ENCODE results near the gene PKM.
"Not testable (repeated sequence)": the region's sequence is repeated elsewhere in the genome, so short reads cannot be mapped to it uniquely, and the experiment has no call there.

Gene PKM

DNA sequence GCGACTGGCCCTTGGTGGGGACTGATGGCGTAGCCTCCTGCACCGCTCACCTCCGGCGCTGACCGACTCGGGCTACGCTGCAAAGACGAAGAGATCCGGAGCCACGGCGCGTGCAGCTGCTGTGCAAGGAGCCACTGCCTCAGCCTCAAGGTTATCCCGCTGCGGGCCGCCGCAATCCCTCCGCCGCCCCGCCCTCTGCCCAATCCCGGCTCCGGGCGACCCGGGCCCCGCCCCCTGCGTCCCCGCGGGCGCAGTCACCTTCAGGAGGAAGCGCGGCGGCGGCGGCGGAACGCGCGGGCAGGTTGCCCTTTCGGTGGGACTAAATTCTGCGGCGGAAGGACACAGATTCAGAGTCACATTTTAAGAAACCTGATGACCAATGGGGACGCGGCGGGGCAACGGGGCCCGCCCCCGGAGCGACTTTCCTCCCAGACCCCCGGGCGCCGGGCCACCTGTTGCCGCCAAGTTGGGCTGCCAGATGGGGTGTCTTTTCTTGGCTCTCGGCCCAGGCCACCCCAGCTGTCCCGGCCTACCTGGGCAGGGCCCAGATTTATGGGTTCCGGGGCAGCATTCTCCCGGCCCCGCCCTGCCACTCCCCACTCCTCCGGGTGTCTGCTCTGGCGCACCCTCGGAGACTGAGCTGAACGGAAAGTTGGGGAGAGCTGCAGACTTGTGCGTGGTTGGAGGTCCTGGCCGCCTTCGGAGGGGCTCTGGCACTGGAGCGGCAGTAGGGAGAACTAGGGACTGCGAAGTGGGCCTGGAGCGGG is at the start of gene PKM:
PKM (minus strand) TSS at position 125 of the 767 bp plus-strand sequence. CDS start 12,093 bp downstream, outside the sequence.
- peak; percentile 81 for DNase-seq

- DNase-seq, result no peak
Measured at GRCh38 chr15:72280751-72281150, 49.8 kb upstream of the PKM start.

DNA sequence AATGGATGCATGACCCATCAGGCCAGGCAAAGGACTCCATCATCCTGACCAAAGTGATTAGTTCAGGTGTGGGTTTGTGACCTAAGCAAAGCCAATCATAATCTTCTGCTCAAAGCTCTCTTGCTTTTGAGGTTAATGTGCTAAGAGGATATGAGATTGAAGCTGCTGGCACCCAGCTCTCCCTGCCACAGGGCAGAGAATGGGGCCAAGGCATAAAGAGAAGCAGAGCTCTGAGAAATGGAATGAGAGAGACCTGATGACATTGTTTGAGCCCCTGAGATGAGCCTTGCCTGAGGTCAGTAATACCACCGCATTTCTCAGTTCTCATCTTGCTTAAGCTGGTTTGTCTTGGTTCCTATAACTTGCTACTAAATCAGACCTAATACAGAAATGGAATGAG is 47.7 kb upstream of the PKM start:
- no peak for DNase-seq

DNA sequence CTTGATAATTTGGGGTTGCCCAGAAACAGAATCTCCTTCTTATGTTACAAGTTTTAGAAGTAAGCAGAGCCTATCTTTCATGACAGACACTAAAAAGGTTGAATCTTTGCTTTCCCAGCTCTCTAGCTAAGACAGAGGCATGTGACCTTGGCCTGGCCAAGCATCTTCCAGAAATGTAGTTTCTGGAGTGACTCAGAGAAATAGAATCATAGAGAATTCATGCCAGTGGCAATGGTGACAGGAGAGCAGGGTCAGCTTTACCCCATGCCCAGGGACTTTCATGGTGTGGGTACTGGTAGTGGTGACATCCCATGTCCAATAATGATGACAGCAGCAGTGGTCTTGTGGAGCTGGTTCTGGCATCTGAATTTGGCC is 45.3 kb upstream of the PKM start:
- DNase-seq, result no peak

GRCh38 chr15:72275635-72276325 is 44.8 kb upstream of the PKM start:
- DNase-seq, result not testable (repeated sequence)

DNA sequence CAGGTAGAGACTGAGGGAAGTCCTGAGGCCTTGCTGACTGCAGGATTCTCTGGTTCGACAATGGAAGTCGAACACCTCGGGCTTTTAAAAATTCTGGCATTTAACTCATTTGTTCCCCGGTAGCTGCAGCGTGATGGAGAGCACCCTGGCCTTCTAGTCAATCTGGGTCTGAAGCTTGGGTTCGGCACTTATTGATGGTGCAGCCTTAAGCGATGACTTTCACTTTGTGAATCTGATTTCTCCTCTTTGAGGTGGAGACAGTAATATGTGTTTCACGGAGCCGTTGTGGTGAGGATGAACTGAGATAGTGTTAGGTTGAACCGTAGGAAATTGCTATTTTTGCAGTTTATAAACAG is 42.0 kb upstream of the PKM start:
- no peak for DNase-seq

DNA sequence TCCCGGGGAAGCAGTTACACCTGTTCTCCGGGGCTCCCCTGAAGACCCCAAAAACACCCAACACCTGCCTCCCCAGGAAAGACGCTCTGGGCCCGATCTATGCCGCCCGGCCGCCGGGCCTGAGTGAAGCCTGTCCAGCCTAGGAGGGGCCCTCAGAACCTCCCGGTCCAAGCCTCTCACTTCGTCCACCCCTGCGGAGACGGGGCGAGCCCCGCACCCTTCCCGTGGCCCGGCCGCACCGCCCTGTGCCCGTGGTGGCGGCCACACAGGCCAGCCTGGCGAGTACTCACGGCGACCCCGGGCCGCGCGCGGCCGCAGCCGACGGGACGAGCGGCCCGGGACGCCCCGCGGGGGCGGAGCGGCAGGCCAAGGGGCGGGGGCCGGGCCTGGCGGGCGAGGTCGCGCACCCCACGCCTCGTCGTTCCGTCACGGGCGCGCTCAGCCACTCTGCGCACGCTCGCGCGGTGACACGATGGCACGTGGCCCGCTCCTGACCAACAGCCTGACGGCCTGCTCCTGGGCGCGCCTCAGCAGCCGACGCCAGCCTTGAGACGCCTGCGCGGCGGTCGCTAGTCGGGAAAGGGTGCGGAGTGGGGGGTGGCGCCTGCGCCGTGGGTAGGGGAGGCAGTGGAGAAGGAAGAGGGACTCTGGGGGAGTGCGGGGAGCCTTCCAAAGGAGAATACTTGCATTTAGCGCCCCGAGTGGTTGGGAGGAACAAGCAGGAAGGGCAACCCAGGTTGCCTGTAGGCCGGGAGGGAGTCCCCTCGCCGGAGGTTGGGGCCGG is 41.4 kb upstream of the PKM start, which contains the start of gene PARP6:
PARP6 (minus strand) TSS at position 342 of the 784 bp plus-strand sequence. CDS start 5,077 bp downstream, outside the sequence.
- DNase-seq, result peak; percentile 91

DNA sequence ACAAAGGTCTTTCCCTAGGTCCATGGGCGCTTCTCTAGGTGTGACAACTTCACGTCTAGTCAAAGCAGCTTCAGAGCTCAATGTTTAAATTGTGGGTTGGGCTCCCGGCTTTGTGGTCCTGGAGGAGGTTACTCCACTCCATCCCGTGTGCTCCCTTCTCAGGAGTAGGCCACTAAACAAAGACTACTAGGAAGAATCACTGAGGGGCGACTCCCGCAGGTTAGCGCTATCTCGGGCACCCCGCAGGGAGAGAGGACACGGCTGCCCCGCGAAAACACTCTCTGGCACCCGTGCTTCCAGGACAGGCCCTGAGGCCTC is 40.9 kb upstream of the PKM start:
- DNase-seq, result peak; percentile 0

GRCh38 chr15:72271221-72271620 is 40.2 kb upstream of the PKM start:
- DNase-seq, result no peak

DNA sequence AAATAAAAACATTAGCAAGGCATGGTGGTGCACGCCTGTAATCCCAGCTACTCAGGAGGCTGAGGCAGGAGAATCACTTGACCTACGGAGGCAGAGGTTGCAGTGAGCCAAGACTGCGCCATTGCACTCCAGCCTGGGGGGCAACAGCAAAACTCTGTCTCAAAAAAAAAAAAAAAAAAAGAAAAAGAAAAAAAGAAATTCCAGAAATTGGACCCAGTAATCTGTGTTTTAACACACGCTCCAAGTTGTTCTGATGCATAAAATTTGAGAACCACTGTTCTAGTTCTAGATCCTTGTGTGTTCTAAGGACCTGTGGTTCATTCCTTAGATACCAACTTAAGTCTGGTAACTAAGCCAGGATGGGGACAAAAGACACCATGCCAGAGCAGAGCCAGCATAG is 38.7 kb upstream of the PKM start:
- no peak for DNase-seq

DNA sequence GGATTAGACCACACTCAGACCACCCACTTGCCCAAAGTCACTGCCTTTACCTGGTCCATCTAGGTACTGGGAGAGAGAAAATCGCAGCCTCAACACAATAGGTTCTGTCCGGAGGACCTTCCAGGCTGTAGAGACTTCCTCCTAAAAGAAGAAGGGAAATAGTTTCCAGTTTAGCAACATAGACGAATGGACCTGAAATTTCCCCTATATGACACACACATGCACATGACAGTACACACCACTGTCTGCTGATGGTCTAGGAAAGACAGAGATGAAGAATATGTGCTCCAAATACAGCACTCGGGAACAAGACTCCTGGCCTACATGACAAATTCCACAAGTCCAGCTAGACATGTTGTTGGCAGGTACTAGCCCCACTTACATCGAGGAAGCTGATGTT is 34.0 kb upstream of the PKM start:
- no peak for DNase-seq

DNA sequence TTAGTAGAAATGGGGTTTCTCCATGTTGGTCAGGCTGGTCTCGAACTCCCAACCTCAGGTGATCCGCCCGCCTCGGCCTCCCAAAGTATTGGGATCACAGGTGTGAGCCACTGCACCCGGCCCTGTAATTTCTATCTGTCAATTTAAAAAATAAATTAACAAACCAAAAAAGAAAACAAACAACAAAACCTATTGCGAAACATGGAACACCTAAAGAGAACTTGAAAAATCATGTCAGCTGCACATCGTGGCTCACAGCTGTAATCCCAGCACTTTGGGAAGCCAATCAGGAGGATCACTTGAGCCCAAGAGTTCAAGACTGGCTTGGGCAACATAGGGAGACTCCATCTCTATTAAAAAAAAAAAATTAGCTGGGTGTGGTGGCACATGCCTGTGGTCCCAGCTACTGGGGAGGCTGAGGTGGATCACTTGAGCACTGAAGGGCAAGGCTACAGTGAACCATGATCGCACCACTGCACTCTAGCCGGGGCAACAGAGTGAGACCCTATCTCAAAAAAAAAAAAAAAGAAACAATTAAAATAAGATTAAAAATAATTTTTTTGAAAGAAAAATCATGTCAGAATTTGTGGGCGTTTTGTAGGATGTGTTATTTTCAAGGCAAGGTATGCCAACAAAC is 21.8 kb upstream of the PKM start:
- DNase-seq, result no peak

DNA sequence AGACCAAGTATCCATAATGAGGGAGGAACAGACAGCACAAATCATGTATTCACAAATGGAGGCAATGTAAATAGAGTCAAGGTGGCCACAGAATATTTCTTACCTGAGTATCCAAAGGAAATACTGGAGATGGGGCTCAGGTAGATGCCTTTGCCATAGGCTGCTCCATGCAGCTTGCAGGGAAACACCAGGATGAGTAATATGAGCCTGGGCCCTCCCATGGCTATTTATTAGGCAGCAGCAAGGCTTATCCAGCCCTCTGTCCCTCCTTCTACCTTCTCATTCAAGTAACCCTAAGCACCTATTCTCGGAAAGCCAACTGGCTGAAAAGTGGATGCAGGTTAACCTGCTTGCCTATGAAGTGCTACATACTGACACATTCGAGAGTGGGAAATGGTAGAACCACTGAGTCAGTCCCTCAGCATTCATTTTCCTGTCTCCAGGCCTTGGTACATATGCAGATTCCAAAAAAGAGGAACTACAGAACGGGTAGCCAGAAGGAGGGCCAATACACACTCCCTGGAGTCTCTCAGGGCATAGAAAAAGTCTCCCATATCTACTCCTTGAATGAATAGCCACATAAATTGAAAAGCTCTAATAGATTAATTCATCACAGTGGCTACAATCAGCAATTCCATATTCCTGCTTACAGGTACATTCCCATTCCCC is 18.3 kb upstream of the PKM start:
- DNase-seq, result no peak

GRCh38 chr15:72248514-72248913 is 17.5 kb upstream of the PKM start:
- DNase-seq, result no peak

DNA sequence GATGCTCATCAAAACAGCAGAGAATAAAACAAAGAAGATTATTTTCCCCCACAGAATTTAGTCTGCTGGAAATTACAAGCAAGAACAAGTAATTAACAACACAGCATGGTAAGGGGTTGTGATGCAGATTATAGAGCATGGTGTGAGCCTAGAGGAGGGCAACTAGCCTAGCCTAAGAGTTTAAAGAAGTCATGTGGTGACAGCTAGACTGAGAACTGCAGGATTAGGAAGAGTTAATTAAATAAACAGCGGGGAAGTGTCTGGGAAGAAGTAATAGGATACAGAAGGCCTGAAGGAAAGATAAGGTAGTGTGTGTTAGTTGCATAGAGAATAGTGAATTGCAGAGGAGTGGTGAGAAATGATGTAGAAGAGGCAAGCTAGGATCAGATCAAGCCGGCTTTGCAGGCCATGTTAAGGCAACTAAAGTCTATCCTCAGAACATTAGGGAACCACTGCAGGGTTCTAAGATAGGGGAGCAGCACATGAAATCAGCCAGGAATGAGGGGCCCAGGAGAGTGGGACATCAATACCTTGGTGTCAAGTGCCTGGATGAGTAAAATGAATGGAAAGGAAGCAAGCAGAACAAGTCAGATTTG is 11.9 kb upstream of the PKM start:
- DNase-seq, result no peak

DNA sequence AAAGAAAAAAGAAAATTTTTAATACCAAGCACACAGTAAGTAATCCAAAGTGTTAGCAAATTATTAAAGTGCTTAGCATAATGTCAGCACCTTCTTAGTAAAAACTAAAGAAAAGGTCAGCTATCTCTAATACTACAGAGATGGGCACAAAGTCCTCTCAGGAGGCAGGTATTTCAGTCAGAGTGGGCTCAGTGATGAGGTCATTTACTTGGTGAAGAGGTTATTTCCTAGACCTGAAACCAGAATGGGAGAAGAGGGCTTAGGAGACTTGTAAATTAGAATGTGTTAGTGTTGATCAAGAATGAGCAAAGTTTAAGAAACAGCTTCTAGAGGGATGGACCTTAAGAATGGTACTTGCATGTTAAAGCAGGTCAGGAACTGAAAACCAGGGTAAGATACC is 8.7 kb upstream of the PKM start:
- DNase-seq, result no peak

DNA sequence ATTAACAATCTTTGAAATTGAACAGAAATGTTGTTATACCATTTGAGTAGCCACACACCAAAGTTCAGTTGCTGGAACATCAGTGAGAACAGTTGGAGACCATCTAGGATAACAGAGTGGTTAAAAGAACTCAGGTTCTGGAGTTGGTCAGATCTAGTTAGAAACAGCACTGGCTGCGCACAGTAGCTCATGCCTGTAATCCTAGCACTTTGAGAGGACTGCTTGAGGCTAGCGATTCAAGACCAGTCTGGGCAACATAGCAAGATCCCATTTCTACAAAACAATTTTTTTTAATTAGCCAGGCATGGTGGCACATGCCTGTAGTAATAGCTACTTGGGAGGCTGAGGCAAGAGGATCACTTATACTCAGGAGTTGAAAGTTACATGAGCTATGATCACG is 7.6 kb upstream of the PKM start:
- no peak for DNase-seq

- no peak for DNase-seq
Measured at GRCh38 chr15:72237853-72238224, 6.8 kb upstream of the PKM start.

DNA sequence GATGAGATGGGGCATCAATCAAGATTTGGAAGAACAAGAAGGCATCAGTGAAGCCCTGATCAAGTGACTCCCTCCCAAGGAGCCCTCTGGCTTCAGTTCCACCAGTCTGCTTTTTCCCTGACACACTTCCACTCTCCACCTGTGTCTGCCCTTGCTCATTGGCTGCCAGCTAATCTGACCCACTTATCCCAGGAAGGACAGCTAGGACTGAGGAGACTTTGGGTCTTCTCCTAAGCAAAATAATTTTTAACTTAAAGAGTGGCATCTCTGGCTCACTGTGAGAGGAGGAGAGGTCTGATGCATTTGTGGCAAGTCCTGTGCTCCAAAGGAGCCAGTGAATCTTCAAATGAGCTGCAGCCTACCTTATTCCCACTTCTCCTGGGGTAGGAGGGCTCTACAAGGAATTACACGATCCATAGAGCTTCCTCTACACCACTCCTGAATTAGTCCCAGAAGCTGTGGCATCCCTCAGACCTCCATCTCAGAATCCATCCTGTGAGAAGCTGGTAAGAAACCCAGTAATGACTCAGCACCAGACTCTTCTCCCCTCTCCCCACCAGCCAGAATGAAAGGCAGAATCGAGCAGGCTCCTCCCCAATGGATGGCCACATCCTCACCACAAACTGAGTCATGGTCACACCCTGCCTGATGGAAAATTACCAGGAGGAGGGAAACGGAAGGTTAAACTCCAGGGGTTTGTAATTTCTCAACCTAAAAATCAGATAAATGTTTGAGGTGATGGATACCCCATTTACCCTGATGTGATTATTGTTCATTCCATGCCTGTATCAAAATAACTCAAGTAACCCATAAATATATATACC is 6.3 kb upstream of the PKM start:
- no peak for DNase-seq

DNA sequence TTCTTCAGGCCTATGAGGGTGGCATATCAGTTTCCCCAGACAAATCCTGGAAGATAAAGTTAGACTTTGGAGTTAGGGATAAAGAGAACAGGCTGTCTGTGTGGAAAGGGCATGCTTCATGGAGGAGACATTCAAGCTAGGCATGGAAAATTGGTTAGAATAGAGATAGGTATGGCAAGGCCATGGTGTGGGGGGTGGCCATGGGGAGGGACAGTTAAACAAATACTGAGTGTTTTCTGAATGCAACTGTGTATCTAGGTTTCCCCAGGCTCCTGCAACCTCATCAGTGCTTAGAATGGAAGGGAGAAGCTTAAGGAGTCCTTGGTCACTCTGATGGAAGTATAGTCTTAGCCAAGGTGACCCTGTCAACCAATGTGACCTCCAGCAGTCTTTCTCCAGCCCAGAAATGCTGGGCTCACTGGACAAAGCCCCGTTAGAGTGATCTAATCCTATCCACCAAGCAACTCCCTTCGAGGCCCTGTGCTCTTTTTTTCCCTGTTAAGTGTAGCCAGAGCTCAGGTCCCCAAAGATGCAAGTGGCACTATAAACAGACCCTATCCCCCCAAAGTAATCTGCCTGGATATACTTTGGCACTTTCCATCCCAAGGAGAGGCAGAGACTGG is 5.5 kb upstream of the PKM start:
- DNase-seq, result no peak

DNA sequence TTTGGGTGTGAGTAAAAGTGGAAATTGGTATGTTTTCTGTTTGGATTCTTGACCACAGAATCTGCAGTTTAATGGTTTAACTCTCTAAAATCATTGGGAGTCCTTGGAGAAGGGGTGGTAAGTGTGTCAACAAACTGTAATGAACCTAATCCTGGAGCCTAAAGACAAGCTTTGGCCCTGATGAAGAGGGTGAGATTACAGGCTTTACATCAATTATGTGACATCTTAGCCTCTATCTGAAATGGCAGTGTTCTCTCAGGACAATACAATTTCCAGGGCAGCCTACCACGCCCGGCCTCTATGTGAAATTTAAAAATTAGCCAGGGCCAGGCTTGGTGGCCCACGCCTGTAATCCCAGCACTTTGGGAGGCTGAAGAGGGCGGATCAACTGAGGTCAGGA is 4.3 kb upstream of the PKM start:
- DNase-seq, result no peak
